ENCODE data around the gene CFAP73. TPM values are rescaled to one million over a fixed set of nuclear protein-coding genes. Genes with fewer than 3 reads are reported as not detected.
A peak's percentile ranks its signal among the peaks of the same experiment; 100 is the strongest.
"Not testable (repeated sequence)": the region's sequence is repeated elsewhere in the genome, so short reads cannot be mapped to it uniquely, and the experiment has no call there.

The CFAP73 gene
- total RNA-seq, 1 experiment from 2014 or later = not detected

GRCh38 chr12:113137861-113138783 lies 11.4 kb upstream of the CFAP73 start:
- no peak for DNase-seq (ENCODE audit: low spot score)
- in situ Hi-C loops (cut with HindIII; ENCODE audit: low sequenced_read_pairs) = no loop called here

GRCh38 chr12:113138826-113139225 lies 10.7 kb upstream of the CFAP73 start:
- in situ Hi-C loops (cut with HindIII; ENCODE audit: low sequenced_read_pairs) = no loop called here

GRCh38 chr12:113140706-113141105 lies 8.8 kb upstream of the CFAP73 start:
- DNase-seq (ENCODE audit: low spot score) = no peak
- in situ Hi-C loops (cut with HindIII; ENCODE audit: low sequenced_read_pairs) = no loop called here

More at GRCh38 chr12:113138826-113139225, 10.7 kb upstream of the CFAP73 start:
- no peak for DNase-seq (ENCODE audit: low spot score)

DNA sequence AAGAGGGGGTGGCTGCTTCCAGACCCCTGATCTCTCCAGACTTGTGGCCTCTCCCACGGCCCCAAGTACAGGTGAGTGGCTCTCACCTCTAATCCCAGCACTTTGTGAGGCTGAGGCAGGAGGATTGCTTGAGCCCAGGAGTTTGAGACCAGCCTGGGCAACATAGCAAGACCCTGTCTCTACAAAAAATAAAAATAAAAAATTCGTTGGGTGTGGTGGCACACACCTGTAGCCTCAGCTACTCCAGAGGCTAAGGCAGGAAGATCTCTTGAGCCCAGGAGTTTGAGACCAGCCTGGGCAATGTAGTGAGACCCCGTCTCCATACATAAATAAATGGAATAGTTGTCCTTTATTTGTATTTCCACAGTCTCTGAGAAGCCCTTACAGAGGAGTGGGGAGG lies 7.8 kb upstream of the CFAP73 start:
- in situ Hi-C loops (cut with HindIII; ENCODE audit: low sequenced_read_pairs); DNase-seq (ENCODE audit: low spot score): not testable (repeated sequence)

DNA sequence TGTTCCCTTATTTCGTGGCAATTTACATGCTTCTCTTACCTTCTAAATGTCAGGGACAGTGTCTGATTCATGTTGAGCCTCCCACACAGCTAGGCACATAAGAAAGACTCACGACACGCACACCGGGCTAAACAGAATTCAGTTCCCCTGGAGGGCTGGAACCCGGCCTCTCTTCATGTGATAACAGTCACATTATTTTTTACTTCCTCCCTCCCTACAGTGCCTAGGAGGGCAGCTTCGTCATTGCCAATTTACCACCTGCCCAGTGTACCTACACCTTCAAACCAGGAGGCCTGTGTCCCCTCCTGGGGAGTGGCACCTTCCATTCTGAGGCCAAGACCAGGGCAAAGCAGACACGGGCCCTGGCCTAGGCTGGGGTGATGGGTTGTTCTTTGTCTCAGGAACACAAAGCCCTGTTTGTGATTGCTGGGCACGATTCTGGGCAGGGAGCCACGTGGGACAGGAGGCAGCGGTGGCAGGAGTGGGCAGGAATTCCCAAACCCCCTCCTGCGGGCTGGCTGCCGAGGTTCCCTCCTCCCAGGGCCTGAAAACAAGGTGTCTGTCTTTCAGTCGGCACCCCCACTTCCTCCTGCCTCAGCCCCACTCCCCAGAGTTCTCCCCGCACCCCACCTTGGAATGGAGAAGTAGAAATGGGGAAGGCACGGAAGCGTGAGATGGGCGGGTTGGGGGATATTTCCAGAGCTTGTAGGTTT lies 7.2 kb upstream of the CFAP73 start:
- in situ Hi-C loops (cut with HindIII; ENCODE audit: low sequenced_read_pairs) = no loop called here

DNA sequence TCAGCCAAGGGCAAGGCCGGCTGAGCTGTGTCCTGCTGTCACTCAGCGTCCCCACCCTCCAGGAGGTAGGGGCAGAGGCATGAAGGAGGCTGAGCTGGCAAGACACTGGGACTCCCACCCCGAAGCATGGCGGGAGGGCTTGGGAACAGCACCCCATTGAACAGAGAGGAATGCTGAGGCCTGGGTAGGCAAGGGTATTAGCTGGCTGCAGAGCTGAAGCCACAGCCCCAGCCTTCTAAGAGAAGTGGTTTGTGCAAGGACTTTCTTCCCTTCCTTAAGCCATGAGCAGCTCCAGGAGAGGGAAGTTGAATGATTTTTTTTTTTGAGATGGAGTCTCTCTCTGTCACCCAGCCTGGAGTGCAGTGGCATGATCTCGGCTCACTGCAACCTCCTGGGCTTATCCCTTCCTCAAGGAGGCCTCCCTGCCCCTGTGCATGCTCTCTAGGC lies 6.6 kb upstream of the CFAP73 start:
- no peak for DNase-seq (ENCODE audit: low spot score)
- in situ Hi-C loops (cut with HindIII; ENCODE audit: low sequenced_read_pairs) = no loop called here

More for the DNA sequence above, 7.2 kb upstream of the CFAP73 start:
- DNase-seq (ENCODE audit: low spot score) = peak; percentile 76

GRCh38 chr12:113143959-113144358 lies 5.6 kb upstream of the CFAP73 start:
- in situ Hi-C loops (cut with HindIII; ENCODE audit: low sequenced_read_pairs) = no loop called here
- no peak for DNase-seq (ENCODE audit: low spot score)

GRCh38 chr12:113144806-113145205 lies 4.7 kb upstream of the CFAP73 start:
- no peak for DNase-seq (ENCODE audit: low spot score)

GRCh38 chr12:113145720-113146551 lies 3.6 kb upstream of the CFAP73 start:
- DNase-seq (ENCODE audit: low spot score) = no peak
- in situ Hi-C loops (cut with HindIII; ENCODE audit: low sequenced_read_pairs) = no loop called here

More at GRCh38 chr12:113144806-113145205, 4.7 kb upstream of the CFAP73 start:
- in situ Hi-C loops (cut with HindIII; ENCODE audit: low sequenced_read_pairs) = no loop called here

- DNase-seq (ENCODE audit: low spot score) = no peak
Observed at GRCh38 chr12:113146999-113147398, 2.5 kb upstream of the CFAP73 start.

GRCh38 chr12:113151655-113152054 lies 2.1 kb downstream of the CFAP73 start:
- DNase-seq (ENCODE audit: low spot score) = no peak
- in situ Hi-C loops (cut with HindIII; ENCODE audit: low sequenced_read_pairs) = loop anchor here (25.0 kb wide), 1 partner anchor 89 kb away; the partner anchor contains the start of gene DTX1

More at GRCh38 chr12:113146999-113147398, 2.5 kb upstream of the CFAP73 start:
- in situ Hi-C loops (cut with HindIII; ENCODE audit: low sequenced_read_pairs) = no loop called here

- in situ Hi-C loops (cut with HindIII; ENCODE audit: low sequenced_read_pairs) = loop anchor here (25.0 kb wide), 1 partner anchor 90 kb away; the partner anchor contains the start of gene DTX1
- no peak for DNase-seq (ENCODE audit: low spot score)
Observed at GRCh38 chr12:113152196-113152834, 2.8 kb downstream of the CFAP73 start.

GRCh38 chr12:113152835-113153814 lies 3.6 kb downstream of the CFAP73 start:
- peak; percentile 71 for DNase-seq (ENCODE audit: low spot score)
- in situ Hi-C loops (cut with HindIII; ENCODE audit: low sequenced_read_pairs) = loop anchor here (25.0 kb wide), 1 partner anchor 91 kb away; the partner anchor contains the start of gene DTX1

DNA sequence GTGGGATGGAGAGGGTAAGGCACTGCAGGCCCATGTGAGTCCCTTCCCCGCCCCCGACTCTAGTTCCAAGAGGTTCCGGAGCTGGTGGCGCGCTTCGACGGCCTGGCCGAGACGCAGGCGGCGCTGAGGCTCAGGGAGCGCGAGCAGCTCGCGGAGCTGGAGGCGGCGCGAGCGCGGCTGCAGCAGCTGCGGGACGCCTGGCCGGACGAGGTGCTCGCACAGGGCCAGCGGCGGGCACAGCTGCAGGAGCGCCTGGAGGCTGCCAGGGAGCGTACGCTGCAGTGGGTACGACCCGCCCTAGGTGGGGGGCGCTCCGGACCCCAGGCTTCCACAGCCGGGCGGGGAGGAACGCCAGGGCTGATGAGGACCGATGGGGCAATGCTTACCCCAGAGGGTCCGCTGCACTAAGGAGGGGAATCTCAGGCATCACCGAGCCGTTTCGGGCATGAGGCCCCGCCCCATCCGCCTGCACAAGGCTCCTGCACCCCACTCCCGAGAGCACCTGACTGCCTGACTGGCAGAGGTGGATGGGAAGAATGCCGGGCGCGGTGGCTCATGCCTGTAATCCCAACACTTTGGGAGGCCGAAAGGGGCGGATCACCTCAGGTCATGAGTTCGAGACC lies 4.9 kb downstream of the CFAP73 start:
- DNase-seq (ENCODE audit: low spot score) = peak; percentile 28
- in situ Hi-C loops (cut with HindIII; ENCODE audit: low sequenced_read_pairs) = loop anchor here (25.0 kb wide), 1 partner anchor 92 kb away; the partner anchor contains the start of gene DTX1

- in situ Hi-C loops (cut with HindIII; ENCODE audit: low sequenced_read_pairs) = loop anchor here (25.0 kb wide), 1 partner anchor 93 kb away; the partner anchor contains the start of gene DTX1
- DNase-seq (ENCODE audit: low spot score) = no peak
Observed at GRCh38 chr12:113155060-113155459, 5.5 kb downstream of the CFAP73 start.

DNA sequence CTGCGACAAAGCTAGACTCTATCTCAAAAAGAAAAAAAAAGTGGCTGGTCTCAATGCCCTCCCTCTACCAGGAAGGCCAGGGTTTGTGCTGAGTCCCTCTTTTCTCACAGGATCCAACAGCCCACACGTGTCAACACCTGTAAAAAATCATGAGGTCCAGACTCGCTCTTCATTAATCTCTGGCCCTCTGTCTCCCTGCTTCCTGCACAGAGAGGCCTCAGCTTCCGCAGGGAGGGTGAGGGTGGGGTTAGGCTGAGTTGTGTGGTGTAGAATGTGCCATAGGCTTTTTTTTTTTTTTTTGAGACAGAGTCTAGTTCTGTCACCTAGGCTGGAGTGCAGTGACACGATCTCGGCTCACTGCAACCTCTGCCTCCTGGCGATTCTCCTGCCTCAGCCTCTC lies 6.1 kb downstream of the CFAP73 start:
- in situ Hi-C loops (cut with HindIII; ENCODE audit: low sequenced_read_pairs) = loop anchor here (25.0 kb wide), 1 partner anchor 93 kb away; the partner anchor contains the start of gene DTX1
- DNase-seq (ENCODE audit: low spot score) = no peak

Data from G401 (cell line).